ENCODE measurements around the gene SAXO1.

The SAXO1 gene

GRCh38 chr9:18951936-18952335 lies 81.1 kb downstream of the SAXO1 start:
- no peak for TF ChIP-seq CTCF (IDR thresholded peaks at IDR 0.05; ENCODE audit: borderline replicate concordance, control extremely low read depth, extremely low read depth, insufficient read depth, missing control alignments)
- no peak for DNase-seq (ENCODE audit: low spot score)
- in situ Hi-C loops (cut with MboI; ENCODE audit: low sequenced_read_pairs, unreplicated experiment): no loop called here

- in situ Hi-C loops (cut with MboI; ENCODE audit: low sequenced_read_pairs, unreplicated experiment): no loop called here
- DNase-seq (ENCODE audit: low spot score): no peak
- TF ChIP-seq CTCF (IDR thresholded peaks at IDR 0.05; ENCODE audit: borderline replicate concordance, control extremely low read depth, extremely low read depth, insufficient read depth, missing control alignments): no peak
These were observed 85.1 kb downstream of the SAXO1 start for GRCh38 chr9:18947892-18948339.

GRCh38 chr9:18942801-18943200 lies 90.2 kb downstream of the SAXO1 start:
- DNase-seq (ENCODE audit: low spot score): no peak
- in situ Hi-C loops (cut with MboI; ENCODE audit: low sequenced_read_pairs, unreplicated experiment): no loop called here
- TF ChIP-seq CTCF (IDR thresholded peaks at IDR 0.05; ENCODE audit: borderline replicate concordance, control extremely low read depth, extremely low read depth, insufficient read depth, missing control alignments): no peak

- no peak for TF ChIP-seq CTCF (IDR thresholded peaks at IDR 0.05; ENCODE audit: borderline replicate concordance, control extremely low read depth, extremely low read depth, insufficient read depth, missing control alignments)
- in situ Hi-C loops (cut with MboI; ENCODE audit: low sequenced_read_pairs, unreplicated experiment): no loop called here
- DNase-seq (ENCODE audit: low spot score): no peak
These were observed 91.8 kb downstream of the SAXO1 start for GRCh38 chr9:18941060-18941740.

GRCh38 chr9:18939943-18940342 lies 93.1 kb downstream of the SAXO1 start:
- no peak for TF ChIP-seq CTCF (IDR thresholded peaks at IDR 0.05; ENCODE audit: borderline replicate concordance, control extremely low read depth, extremely low read depth, insufficient read depth, missing control alignments)
- in situ Hi-C loops (cut with MboI; ENCODE audit: low sequenced_read_pairs, unreplicated experiment): no loop called here
- no peak for DNase-seq (ENCODE audit: low spot score)

- no peak for DNase-seq (ENCODE audit: low spot score)
- in situ Hi-C loops (cut with MboI; ENCODE audit: low sequenced_read_pairs, unreplicated experiment): no loop called here
- TF ChIP-seq CTCF (IDR thresholded peaks at IDR 0.05; ENCODE audit: borderline replicate concordance, control extremely low read depth, extremely low read depth, insufficient read depth, missing control alignments): no peak
These were observed 96.7 kb downstream of the SAXO1 start for GRCh38 chr9:18936094-18936871.

Data from GM13976 (cell line).